OCI-LY7 (cell line): ENCODE results near the gene PRL.

Experiments
- CTCF ChIP-seq: fragments of 200-600 bp; sonication (generic); conservative IDR thresholded peaks from 2 replicates; pipeline ENCODE4 v1.5.1; 2014; ENCODE audit warnings: mild to moderate bottlenecking, antibody characterized with exemption, low read length, moderate library complexity, mixed read lengths
- EZH2phosphoT487 ChIP-seq: fragments of 200-600 bp; sonication (generic); IDR thresholded peaks from 2 replicates; pipeline ENCODE4 v1.6.1; 2018; ENCODE audit warnings: low read depth, borderline replicate concordance, mild to moderate bottlenecking, mixed run types, antibody characterized with exemption, low read length, moderate library complexity, mixed read lengths

GRCh38 chr6:22296936-22297335 lies at the start of gene PRL:
- TF ChIP-seq CTCF, result no peak
- TF ChIP-seq EZH2phosphoT487, result no peak
